ENCODE data around the gene IDH3G.

The IDH3G gene

DNA sequence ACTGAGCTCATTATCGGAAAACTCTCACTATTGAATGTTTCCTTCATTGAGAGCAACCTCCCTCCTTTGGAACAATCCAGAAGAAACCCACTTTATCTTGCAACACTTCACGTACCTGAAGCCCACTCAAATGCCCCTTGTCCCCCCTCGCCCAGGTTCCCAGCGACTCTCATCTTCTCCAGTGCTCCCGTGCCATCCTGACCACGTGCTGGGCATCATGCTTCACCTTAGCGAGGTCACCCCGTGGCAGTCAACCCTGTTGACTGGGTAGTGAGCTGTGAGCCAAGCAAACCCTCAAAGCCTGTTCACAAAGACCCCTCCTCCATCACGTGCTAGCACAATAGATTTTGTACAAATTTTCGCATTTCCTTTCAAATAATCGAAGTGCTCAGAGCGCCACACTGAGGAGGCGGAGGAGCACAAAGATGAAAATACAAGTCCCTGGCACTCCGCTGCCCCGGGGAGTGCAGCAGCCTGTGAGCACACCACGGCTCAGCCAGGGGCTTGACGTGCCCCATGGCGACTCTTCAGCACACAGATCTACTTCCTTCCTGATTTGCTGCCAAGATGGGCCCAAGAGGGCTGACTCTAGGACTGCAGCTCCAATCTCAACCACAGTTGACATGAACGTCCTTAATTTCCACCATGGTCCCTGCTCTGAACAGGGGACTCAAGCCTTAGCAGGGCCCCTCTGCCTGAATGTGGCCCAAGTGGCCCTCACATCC, 20.6 kb upstream of the IDH3G start:
- no peak for DNase-seq

GRCh38 chrX:153813161-153813560, 19.0 kb upstream of the IDH3G start:
- DNase-seq, result no peak

- DNase-seq, result no peak
Observed at GRCh38 chrX:153812220-153812619, 18.0 kb upstream of the IDH3G start.

GRCh38 chrX:153807976-153808375, 13.8 kb upstream of the IDH3G start:
- DNase-seq, result no peak

GRCh38 chrX:153806999-153807575, 12.9 kb upstream of the IDH3G start:
- DNase-seq, result no peak

- no peak for DNase-seq
Observed at GRCh38 chrX:153805436-153805835, 11.3 kb upstream of the IDH3G start.

- no peak for DNase-seq
Observed at GRCh38 chrX:153804621-153805020, 10.4 kb upstream of the IDH3G start.

DNA sequence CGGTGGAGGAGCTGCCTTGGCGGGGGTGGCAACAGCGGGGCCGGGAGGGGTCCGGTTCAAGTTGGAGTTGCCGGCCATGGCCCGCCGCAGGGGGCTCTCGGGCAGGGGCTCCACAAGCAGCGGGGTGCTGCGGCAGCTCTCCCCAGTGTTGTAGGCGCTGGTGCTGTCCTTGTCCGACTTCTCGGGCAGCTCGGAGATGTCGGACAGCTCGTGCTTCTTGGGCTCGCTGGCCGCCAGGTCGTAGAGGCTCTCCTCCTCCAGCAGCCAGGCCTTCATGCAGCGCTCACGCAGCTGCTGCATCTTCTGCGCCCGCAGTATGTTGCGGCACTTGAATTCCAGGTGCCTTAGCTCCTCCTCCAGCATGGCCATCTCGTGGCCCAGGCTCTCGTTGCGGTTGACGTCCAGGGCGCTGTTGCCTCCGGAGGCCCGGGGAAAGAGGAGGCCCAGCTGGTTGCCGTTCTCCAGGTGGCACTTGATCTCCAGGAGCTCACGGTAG, 10.0 kb upstream of the IDH3G start:
- no peak for DNase-seq

GRCh38 chrX:153803211-153804099, 9.3 kb upstream of the IDH3G start:
- no peak for DNase-seq

- no peak for DNase-seq
Observed at GRCh38 chrX:153802513-153803045, 8.4 kb upstream of the IDH3G start.

DNA sequence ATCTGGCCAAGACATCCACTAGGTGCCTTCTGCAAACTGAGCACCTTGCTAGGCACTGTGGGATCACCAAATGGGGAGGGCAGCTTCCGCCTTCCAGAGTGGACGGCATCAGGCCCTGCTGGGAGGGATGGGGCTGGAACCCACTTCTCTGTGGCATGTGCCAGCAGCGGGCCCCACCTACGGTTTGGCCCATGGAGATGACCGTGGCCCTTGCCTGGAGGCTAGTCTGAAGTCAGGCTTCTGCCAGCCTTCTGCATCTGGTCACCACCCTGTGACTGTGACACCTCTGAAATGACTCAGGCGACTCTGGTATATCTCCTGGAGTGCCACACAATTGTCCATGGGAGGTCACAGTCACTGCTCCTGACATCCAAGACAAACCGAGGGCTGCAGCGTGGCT, 7.5 kb upstream of the IDH3G start:
- DNase-seq, result no peak

- no peak for DNase-seq
Observed at GRCh38 chrX:153800746-153801145, 6.6 kb upstream of the IDH3G start.

GRCh38 chrX:153800177-153800722, 6.1 kb upstream of the IDH3G start:
- DNase-seq, result no peak

GRCh38 chrX:153799326-153799725, 5.2 kb upstream of the IDH3G start:
- DNase-seq, result no peak

DNA sequence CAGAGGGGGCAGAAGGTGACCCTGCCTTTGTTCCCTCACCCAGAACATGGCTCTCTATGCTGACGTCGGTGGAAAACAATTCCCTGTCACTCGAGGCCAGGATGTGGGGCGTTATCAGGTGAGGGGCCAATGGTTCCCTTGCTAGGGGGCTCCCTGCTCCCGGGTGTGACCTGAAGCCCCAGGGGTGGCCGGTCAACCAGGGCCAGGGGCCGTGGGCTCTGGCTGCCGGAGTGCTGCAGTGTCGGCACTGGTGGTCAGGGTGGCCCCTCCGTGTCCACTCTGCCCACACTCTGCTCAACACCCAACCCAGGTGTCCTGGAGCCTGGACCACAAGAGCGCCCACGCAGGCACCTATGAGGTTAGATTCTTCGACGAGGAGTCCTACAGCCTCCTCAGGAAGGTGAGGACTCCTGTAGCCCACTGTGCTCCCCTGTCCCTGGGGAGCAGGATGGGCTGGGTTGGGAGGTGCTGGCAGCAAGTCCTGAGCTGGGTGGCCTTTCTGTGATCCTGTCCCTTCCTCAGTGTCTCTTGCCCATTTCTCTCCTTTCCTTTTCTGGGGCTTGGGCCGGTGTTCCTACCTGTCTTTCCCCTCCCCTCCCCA, 3.3 kb upstream of the IDH3G start:
- no peak for DNase-seq

- peak in 2 of 6 experiments; percentile 25 to 46 for DNase-seq
Observed at GRCh38 chrX:153794897-153795816, 982 bp upstream of the IDH3G start.

- no peak for DNase-seq
Observed at GRCh38 chrX:153793291-153793690, 884 bp downstream of the IDH3G start.

DNA sequence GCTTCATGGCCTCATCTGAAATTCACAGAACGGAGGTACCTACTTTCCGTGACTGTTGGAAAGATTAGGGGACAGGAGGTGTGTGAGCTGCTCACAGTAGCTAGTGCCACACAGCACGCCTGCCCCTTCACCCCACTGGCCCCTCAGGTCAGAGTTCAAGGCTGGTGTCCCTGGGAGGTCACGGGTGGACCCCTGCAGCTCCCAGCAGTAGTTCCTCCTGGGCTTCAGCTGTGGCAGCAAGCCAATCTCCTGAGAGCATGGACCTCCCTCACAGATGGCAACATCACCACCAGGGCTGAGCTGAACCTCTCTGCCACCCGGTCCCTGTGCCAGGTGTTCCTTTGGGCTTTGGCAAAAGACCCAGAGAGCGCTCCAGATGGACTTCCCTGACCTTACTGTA, 1.8 kb downstream of the IDH3G start:
- no peak for DNase-seq

DNA sequence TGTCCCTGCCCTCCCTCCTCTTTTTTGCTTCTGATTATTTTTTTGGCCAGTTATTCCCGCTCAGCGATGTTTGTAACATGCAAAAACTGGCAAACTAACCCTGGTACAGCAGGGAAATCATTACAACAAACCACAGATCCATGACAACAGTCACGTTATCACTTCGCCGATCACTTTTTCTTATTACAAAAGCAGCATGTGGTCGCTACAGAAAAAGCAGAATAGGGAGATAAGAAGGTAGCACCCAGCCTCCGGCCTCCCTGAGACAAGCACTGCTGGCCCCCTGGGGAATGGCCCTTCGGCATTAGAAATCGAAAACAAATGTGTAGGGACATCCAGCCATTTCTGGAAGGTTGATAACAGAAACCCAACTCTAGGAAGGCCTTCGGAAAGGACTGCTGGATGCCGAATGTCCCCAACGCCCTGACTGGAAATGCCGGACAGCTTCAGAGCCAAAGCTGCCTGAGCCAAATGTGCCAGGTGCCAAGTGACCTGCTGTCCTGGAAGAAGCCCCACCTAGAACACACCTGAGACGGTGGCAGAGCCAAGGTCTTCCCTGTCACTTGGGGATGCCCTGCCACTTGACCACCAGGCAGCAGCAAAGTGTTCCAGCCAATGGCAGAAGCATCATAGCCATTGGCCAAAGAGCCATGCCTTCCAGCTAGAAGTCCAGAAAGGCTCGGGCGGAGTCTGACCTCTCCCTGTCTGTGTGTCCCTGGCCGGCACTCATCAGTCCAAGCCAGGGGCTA, 2.9 kb downstream of the IDH3G start:
- DNase-seq, result no peak

DNA sequence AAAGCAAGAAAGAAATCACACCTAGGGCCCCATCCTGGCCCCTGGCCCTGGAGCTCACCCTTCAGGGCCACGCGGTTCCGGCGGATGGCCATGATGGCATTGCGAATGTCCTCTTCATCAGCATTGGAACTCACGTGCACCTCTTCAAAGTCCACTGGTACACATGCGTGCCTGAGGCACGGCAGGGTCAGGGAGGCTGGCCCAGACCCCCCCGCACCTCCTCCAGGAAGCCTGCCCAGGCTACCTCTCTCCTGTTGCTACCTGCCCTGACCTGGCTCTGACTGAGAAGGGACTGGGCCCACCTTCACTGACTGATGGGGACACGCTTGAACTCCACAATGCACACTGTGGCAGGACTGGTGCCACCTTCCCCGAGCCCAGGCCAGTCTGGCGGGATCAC, 4.5 kb downstream of the IDH3G start:
- no peak for DNase-seq

DNA sequence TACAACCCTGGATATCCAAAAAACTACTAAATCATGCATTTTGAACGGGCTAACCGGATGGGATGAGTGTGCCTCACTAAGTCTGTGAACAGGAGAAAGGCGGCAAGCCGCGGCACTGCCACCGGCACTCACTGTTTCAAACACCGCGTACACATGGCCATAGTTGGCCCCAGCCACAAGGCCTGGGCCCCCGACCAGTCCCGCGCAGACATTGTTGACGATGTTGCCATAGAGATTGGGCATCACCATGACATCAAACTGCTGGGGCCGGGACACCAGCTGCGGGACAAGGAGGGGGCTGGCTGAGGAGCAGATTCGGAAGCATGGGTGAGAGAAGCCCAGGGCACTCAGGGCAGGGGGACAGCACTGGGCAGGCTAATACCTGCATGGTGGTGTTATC, 7.5 kb downstream of the IDH3G start:
- DNase-seq, result no peak
